OCI-LY1 (cell line): ENCODE results near the gene TOR1AIP1.

Experiments used
- H2AFZ ChIP-seq: fragments of 200-600 bp; sonication (generic), shearing (Covaris generic); 2 replicates; pipeline ENCODE4 v1.6.0; 2014; ENCODE audit warnings: antibody characterized with exemption, mild to moderate bottlenecking, low read length
- H3F3A ChIP-seq: fragments of 200-600 bp; sonication (generic), shearing (Covaris generic); 2 replicates; pipeline ENCODE4 v1.6.0; 2014; ENCODE audit warnings: mild to moderate bottlenecking, antibody characterized with exemption, low read length, moderate library complexity; ENCODE audit not compliant: insufficient read depth
- H3K27ac ChIP-seq: fragments of 200-600 bp; sonication (generic); 2 replicates; pipeline ENCODE4 v1.5.1; 2014; ENCODE audit warnings: low read length, mixed run types, mild to moderate bottlenecking, low read depth; ENCODE audit not compliant: poor library complexity, severe bottlenecking
- H3K27me3 ChIP-seq: fragments of 200-600 bp; sonication (generic); 2 replicates; pipeline ENCODE4 v1.6.0; 2014; ENCODE audit warnings: antibody characterized with exemption, mild to moderate bottlenecking, low read length, moderate library complexity; ENCODE audit not compliant: insufficient read depth
- H3K36me3 ChIP-seq: fragments of 200-600 bp; sonication (generic); 2 replicates; pipeline ENCODE4 v1.6.1; 2014; ENCODE audit warnings: mild to moderate bottlenecking, antibody characterized with exemption, low read length, moderate library complexity, mixed read lengths; ENCODE audit not compliant: insufficient read depth
- H3K4me1 ChIP-seq: fragments of 200-600 bp; sonication (generic); 2 replicates; pipeline ENCODE4 v1.5.1; 2014; ENCODE audit warnings: mild to moderate bottlenecking, low read length, moderate library complexity; ENCODE audit not compliant: insufficient read depth, severe bottlenecking
- H3K4me2 ChIP-seq: fragments of 200-600 bp; sonication (generic), shearing (Covaris generic); 2 replicates; pipeline ENCODE4 v1.6.1; 2014; ENCODE audit warnings: low read length
- H3K4me3 ChIP-seq: fragments of 200-600 bp; sonication (generic); 2 replicates; pipeline ENCODE4 v1.5.1; 2014; ENCODE audit warnings: low read length, low read depth, mild to moderate bottlenecking, mixed read lengths; ENCODE audit not compliant: poor library complexity, severe bottlenecking
- H3K79me2 ChIP-seq: fragments of 200-600 bp; shearing (Covaris generic); 2 replicates; pipeline ENCODE4 v1.6.1; 2016; ENCODE audit warnings: mixed run types, low read length, mixed read lengths; ENCODE audit not compliant: insufficient read depth
- H3K9ac ChIP-seq: fragments of 200-600 bp; sonication (generic), shearing (Covaris generic); 2 replicates; pipeline ENCODE4 v1.6.1; 2014; ENCODE audit warnings: mild to moderate bottlenecking, low read length, mixed read lengths
- H3K9me2 ChIP-seq: fragments of 200-600 bp; sonication (generic), shearing (Covaris generic); 2 replicates; pipeline ENCODE4 v1.6.1; 2014; ENCODE audit warnings: low read depth, mild to moderate bottlenecking, low read length, mixed read lengths
- H3K9me3 ChIP-seq: fragments of 200-600 bp; shearing (Covaris generic); 2 replicates; pipeline ENCODE4 v1.6.1; 2014; ENCODE audit warnings: low read length, mixed read lengths
- H4K20me1 ChIP-seq: fragments of 200-600 bp; sonication (generic), shearing (Covaris generic); 2 replicates; pipeline ENCODE4 v1.6.0; 2016; ENCODE audit warnings: mild to moderate bottlenecking, low read length; ENCODE audit not compliant: insufficient read depth
- EZH2 ChIP-seq: fragments of 200-600 bp; sonication (generic), shearing (Covaris generic); IDR thresholded peaks from 2 replicates; pipeline ENCODE4 v1.8.0; 2017; ENCODE audit warnings: borderline replicate concordance, mixed run types, mild to moderate bottlenecking, antibody characterized with exemption, low read length, moderate library complexity, mixed read lengths
- TF ChIP-seq, protein P1 (sequence below): fragments of 200-600 bp; sonication (generic), shearing (Covaris generic); IDR thresholded peaks from 2 replicates; pipeline ENCODE4 v1.5.1; 2017; ENCODE audit warnings: mild to moderate bottlenecking, antibody characterized with exemption, low read length, moderate library complexity, mixed read lengths

The TOR1AIP1 gene

DNA sequence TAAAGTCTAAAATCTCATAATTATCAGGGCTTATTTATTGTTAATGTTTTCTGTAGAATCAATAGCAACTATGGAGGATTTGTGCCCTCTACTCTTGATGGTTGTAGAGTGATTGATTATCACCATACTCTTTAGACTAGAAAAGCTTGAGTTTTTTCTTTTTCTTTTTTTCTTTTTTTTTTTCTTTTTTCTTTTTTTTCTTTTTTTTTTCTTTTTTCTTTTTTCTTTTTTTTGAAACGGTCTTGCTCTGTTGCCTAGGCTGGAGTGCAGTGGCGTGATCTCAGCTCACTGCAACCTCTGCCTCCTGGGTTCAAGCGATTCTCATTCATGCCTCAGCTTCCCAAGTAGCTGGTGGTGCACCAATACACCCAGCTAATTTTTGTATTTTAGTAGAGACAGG is 29.7 kb downstream of the TOR1AIP1 start:
- Histone ChIP-seq H3K27ac (no peak overlapping the region), H3K9ac (no peak overlapping the region), H3F3A (no peaks in the 10 kb centered on the region), H3K27me3 (no peaks in the 10 kb centered on the region), H3K9me3 (no peaks in the 10 kb centered on the region), H4K20me1 (no peaks in the 10 kb centered on the region), H3K4me1 (no peaks in the 10 kb centered on the region), H3K9me2 (no peaks in the 10 kb centered on the region), H2AFZ (no peak overlapping the region), H3K4me3 (no peak overlapping the region), H3K79me2 (no peaks in the 10 kb centered on the region), H3K4me2 (no peak overlapping the region), H3K36me3 (peaks cover 31% of the 10 kb centered on the region)
- TF ChIP-seq EZH2: no peak
- TF ChIP-seq, protein P1, sequence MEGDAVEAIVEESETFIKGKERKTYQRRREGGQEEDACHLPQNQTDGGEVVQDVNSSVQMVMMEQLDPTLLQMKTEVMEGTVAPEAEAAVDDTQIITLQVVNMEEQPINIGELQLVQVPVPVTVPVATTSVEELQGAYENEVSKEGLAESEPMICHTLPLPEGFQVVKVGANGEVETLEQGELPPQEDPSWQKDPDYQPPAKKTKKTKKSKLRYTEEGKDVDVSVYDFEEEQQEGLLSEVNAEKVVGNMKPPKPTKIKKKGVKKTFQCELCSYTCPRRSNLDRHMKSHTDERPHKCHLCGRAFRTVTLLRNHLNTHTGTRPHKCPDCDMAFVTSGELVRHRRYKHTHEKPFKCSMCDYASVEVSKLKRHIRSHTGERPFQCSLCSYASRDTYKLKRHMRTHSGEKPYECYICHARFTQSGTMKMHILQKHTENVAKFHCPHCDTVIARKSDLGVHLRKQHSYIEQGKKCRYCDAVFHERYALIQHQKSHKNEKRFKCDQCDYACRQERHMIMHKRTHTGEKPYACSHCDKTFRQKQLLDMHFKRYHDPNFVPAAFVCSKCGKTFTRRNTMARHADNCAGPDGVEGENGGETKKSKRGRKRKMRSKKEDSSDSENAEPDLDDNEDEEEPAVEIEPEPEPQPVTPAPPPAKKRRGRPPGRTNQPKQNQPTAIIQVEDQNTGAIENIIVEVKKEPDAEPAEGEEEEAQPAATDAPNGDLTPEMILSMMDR: no peak

DNA sequence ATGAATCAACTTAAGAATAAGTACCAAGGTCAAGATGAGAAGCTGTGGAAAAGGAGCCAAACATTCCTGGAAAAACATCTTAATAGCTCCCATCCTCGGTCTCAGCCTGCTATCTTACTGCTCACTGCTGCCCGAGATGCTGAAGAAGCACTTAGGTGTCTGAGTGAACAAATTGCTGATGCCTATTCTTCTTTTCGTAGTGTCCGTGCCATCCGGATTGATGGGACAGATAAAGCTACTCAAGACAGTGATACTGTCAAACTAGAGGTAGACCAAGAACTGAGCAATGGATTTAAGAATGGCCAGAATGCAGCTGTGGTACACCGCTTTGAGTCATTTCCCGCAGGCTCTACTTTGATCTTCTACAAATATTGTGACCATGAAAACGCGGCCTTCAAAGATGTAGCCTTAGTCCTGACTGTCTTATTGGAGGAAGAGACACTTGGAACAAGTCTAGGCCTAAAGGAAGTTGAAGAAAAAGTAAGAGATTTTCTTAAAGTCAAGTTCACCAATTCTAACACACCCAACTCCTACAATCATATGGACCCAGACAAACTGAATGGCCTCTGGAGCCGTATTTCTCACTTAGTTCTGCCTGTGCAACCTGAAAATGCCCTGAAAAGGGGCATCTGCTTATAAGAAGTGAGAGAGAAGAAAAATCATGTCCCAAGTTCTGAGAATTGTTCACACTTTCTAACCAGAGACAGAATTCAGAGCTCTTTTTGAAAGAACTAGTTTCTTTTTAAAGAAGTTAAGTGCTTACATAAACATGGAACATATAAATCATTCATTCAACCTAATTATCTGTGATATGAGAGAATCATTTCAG is 35.7 kb downstream of the TOR1AIP1 start:
- no peaks in the 10 kb centered on the region for H3K4me1 ChIP-seq
- no peak for TF ChIP-seq EZH2
- TF ChIP-seq, protein P1: no peak
- H3F3A ChIP-seq: no peaks in the 10 kb centered on the region
- H3K36me3 ChIP-seq: peaks cover 23% of the 10 kb centered on the region; the same call in 1 of the 2 replicates
- H3K4me3 ChIP-seq: no peak overlapping the region
- no peak overlapping the region for H3K9ac ChIP-seq
- H2AFZ ChIP-seq: no peak overlapping the region
- no peak overlapping the region for H3K27ac ChIP-seq
- no peaks in the 10 kb centered on the region for H3K9me2 ChIP-seq
- H3K9me3 ChIP-seq: no peaks in the 10 kb centered on the region
- no peak overlapping the region for H3K4me2 ChIP-seq
- H4K20me1 ChIP-seq: no peaks in the 10 kb centered on the region
- H3K79me2 ChIP-seq: no peaks in the 10 kb centered on the region
- H3K27me3 ChIP-seq: no peaks in the 10 kb centered on the region

DNA sequence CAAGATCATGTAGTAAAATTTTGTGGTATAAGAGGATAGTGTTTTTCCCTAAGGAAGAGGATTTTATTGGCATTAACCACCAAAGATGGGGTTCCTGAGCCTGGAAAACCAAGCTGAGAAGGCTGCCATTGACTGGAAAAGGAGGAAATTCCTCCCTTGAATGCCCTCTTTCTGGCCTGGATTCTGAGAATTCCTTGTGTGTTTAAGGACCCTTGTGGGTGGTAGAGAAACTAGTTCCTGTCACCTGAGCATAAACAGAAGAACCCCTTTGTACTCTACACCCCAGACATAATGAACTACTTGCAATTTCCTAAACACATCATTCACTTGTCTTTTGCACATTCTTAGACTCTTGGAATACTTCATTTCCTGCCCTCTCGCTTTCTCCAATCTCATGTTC is 39.4 kb downstream of the TOR1AIP1 start:
- no peak overlapping the region for H3K4me3 ChIP-seq
- H4K20me1 ChIP-seq: no peaks in the 10 kb centered on the region
- peaks cover 13% of the 10 kb centered on the region; the same call in 1 of the 2 replicates for H3K36me3 ChIP-seq
- H3K9me3 ChIP-seq: no peaks in the 10 kb centered on the region
- H3K4me1 ChIP-seq: no peaks in the 10 kb centered on the region
- H3F3A ChIP-seq: no peaks in the 10 kb centered on the region
- no peak overlapping the region for H3K4me2 ChIP-seq
- H3K9ac ChIP-seq: no peak overlapping the region
- H3K27ac ChIP-seq: no peak overlapping the region
- H3K27me3 ChIP-seq: no peaks in the 10 kb centered on the region
- no peaks in the 10 kb centered on the region for H3K79me2 ChIP-seq
- no peaks in the 10 kb centered on the region for H3K9me2 ChIP-seq
- no peak overlapping the region for H2AFZ ChIP-seq
- no peak for TF ChIP-seq EZH2
- TF ChIP-seq, protein P1: no peak
